Activated T-helper 1 cell treated with anti-CD3 and anti-CD28 coated beads, Interleukin-12 subunit alpha, Interleukin-12 subunit beta, Interleukin-2, Interleukin-4 antibody, amounts not matched to agents 30 ng/mL and 10 ng/mL and 1 ng/mL, durations not matched to agents 14 hours and 24 hours and 36 hours (primary cell): ENCODE data around the gene SPDYE5. TPM values are rescaled to one million over a fixed set of nuclear protein-coding genes. Genes with fewer than 3 reads are reported as not detected.

Experiments
- total RNA-seq: library from RNA; stranded (reverse); gene quantifications from 2 replicates; pipeline ENCODE4 v1.2.3, GENCODE V29; 2022

Gene SPDYE5
- total RNA-seq, 1 donor from 2014 or later: not detected

Other genes starting within 250 kb of the SPDYE5 start
- gene TRIM73, start 96.7 kb upstream of the SPDYE5 start, total RNA-seq: 5.7 and 6.6 TPM in 2 replicates
- 76.9 and 82.7 TPM in 2 replicates for gene POM121C, start 6.0 kb upstream of the SPDYE5 start, total RNA-seq
- 2.3 and 3.3 TPM in 2 replicates for gene HIP1, start 246.6 kb downstream of the SPDYE5 start, total RNA-seq